A549 (cell line): ENCODE measurements around the gene FAM13A. TPM values are rescaled to one million over a fixed set of nuclear protein-coding genes. Genes with fewer than 3 reads are reported as not detected.

Source experiments
- ATAC-seq, 2 experiments: fragments of 200-7000 bp in 1 of 2; fragments of >200 bp in 1 of 2; cut with Nextera tagmentation in 1 of 2; cut with Tn5 transposase in 1 of 2; 3 replicates each; pipeline versions ENCODE4 v1.8.0 to v1.9.1; 2018 to 2020; ENCODE audit warnings: mild to moderate bottlenecking in 1 of 2, moderate library complexity in 1 of 2
- CTCF ChIA-PET: fragments of 300-600 bp; sonication (Branson Sonifier 250); formaldehyde crosslinking; extraction: SDS; loops from one replicate; lab custom pipeline; 2021; ENCODE audit warnings: antibody characterized with exemption, inconsistent platforms; lab: Yijun Ruan, JAX
- POLR2A ChIA-PET: fragments of 350-600 bp; formaldehyde crosslinking; extraction: SDS; loops from one replicate; lab custom pipeline; 2021; ENCODE audit warnings: antibody characterized with exemption, inconsistent platforms; lab: Yijun Ruan, JAX
- DNase-seq, 2 experiments: peaks; one replicate each; pipeline versions ENCODE4 v3.0.0 to v3.0.0-alpha.2; 2011 to 2016; ENCODE audit warnings: low read depth in 1 of 2, low spot score in 1 of 2
- FAIRE-seq: peaks from 2 replicates; lab custom pipeline; 2011; peaks lifted over from hg19 to GRCh38; lab: Jason Lieb, UNC
- H3K27ac ChIP-seq, 2 experiments: fragments of >200 bp; sonication (Bioruptor Twin); formaldehyde crosslinking; 3 replicates each; pipeline ENCODE4 v1.5.1; 2016 to 2017
- H3K4me1 ChIP-seq: fragments of >200 bp; sonication (Bioruptor Twin); formaldehyde crosslinking; 3 replicates; pipeline ENCODE4 v1.6.1; 2016
- H3K4me2 ChIP-seq: fragments of >200 bp; sonication (Bioruptor Twin); formaldehyde crosslinking; 3 replicates; pipeline ENCODE4 v1.6.1; 2016
- H3K4me3 ChIP-seq: fragments of >200 bp; sonication (Bioruptor Twin); formaldehyde crosslinking; 3 replicates; pipeline ENCODE4 v1.5.1; 2016
- H3K9me3 ChIP-seq: fragments of >200 bp; sonication (Bioruptor Twin); formaldehyde crosslinking; 3 replicates; pipeline ENCODE4 v1.6.1; 2016
- CBX2 ChIP-seq: fragments of 200-600 bp; sonication (generic); IDR thresholded peaks from 2 replicates; pipeline ENCODE4 v1.6.1; 2016; ENCODE audit warnings: low read depth, mild to moderate bottlenecking, borderline replicate concordance
- CEBPB ChIP-seq, 2 experiments: fragments of >200 bp in 1 of 2; sonication (Bioruptor Twin) in 1 of 2; formaldehyde crosslinking in 1 of 2; IDR thresholded peaks; 2 replicates each; pipeline ENCODE4 v1.6.1; 2012 to 2016
- CHD2 ChIP-seq: fragments of 150-350 bp; IDR thresholded peaks from 2 replicates; pipeline ENCODE4 v1.6.1; 2014; ENCODE audit warnings: low read length; ENCODE audit not compliant: partially characterized antibody
- CTCF ChIP-seq: fragments of >200 bp; sonication (Bioruptor Twin); formaldehyde crosslinking; IDR thresholded peaks from 3 replicates; pipeline ENCODE4 v1.5.1; 2016
- ELK1 ChIP-seq: fragments of 150-350 bp; IDR thresholded peaks from 2 replicates; pipeline ENCODE4 v1.6.1; 2014; ENCODE audit warnings: low read depth, mild to moderate bottlenecking, low read length
- ESRRA ChIP-seq: fragments of 150-350 bp; IDR thresholded peaks from 2 replicates; pipeline ENCODE4 v1.6.1; 2014; ENCODE audit warnings: mild to moderate bottlenecking, low read length, borderline replicate concordance
- FOSL2 ChIP-seq, 2 experiments: fragments of 450-650 bp in 1 of 2; fragments of >200 bp in 1 of 2; sonication (Bioruptor Twin) in 1 of 2; formaldehyde crosslinking; IDR thresholded peaks; 2 replicates each; pipeline versions ENCODE4 v1.5.0 to v1.6.1; 2016 to 2020; ENCODE audit warnings: mild to moderate bottlenecking in 1 of 2, moderate library complexity in 1 of 2
- HEYL ChIP-seq: fragments of 250-450 bp; sonication (Bioruptor Pico); IDR thresholded peaks from 2 replicates; pipeline ENCODE4 v1.8.0; 2021; ENCODE audit warnings: mild to moderate bottlenecking, moderate library complexity
- HOXB5 ChIP-seq: fragments of 250-450 bp; sonication (Bioruptor Pico); IDR thresholded peaks from 2 replicates; pipeline ENCODE4 v1.5.0; 2020; ENCODE audit warnings: mild to moderate bottlenecking, moderate library complexity
- MAFK ChIP-seq: fragments of 450-650 bp; IDR thresholded peaks from 2 replicates; pipeline ENCODE4 v1.6.1; 2014; ENCODE audit not compliant: partially characterized antibody
- MAX ChIP-seq: IDR thresholded peaks from 2 replicates; pipeline ENCODE4 v1.6.1; 2012
- PBX3 ChIP-seq: IDR thresholded peaks from 2 replicates; pipeline ENCODE4 v1.6.1; 2012
- PHF8 ChIP-seq: fragments of 200-600 bp; sonication (generic); IDR thresholded peaks from 2 replicates; pipeline ENCODE4 v1.6.1; 2016; ENCODE audit warnings: low read depth, mild to moderate bottlenecking, antibody characterized with exemption, moderate library complexity, borderline replicate concordance
- POLR2A ChIP-seq: IDR thresholded peaks from 2 replicates; pipeline ENCODE4 v1.6.1; 2012; ENCODE audit warnings: mild to moderate bottlenecking, low read length
- RARB ChIP-seq: fragments of 250-450 bp; sonication (Bioruptor Pico); IDR thresholded peaks from 2 replicates; pipeline ENCODE4 v1.8.0; 2021; ENCODE audit warnings: mild to moderate bottlenecking, moderate library complexity
- RCOR1 ChIP-seq: fragments of 150-350 bp; IDR thresholded peaks from 2 replicates; pipeline ENCODE4 v1.6.1; 2014; ENCODE audit warnings: antibody characterized with exemption, low read length, low read depth
- SMC3 ChIP-seq: fragments of >200 bp; sonication (Bioruptor Twin); formaldehyde crosslinking; IDR thresholded peaks from 3 replicates; pipeline ENCODE4 v1.6.1; 2018; ENCODE audit warnings: inconsistent platforms
- TP53 ChIP-seq: fragments of 250-450 bp; sonication (Bioruptor Pico); IDR thresholded peaks from 2 replicates; pipeline ENCODE4 v1.5.0; 2021; ENCODE audit warnings: mild to moderate bottlenecking, moderate library complexity
- ZC3H11A ChIP-seq: fragments of 450-650 bp; IDR thresholded peaks from 2 replicates; pipeline ENCODE4 v1.6.1; 2014; ENCODE audit warnings: antibody characterized with exemption, mild to moderate bottlenecking
- WGBS: methylation state at CpG from one replicate; pipeline ENCODE4 v1.1.6; 2017; ENCODE audit errors: missing lambda C conversion rate; 5-methylcytosine and 5-hydroxymethylcytosine counted together
- polyA plus RNA-seq, 4 experiments: library from polyadenylated mRNA; depleted of rRNA in 3 of 4; stranded (reverse); fragments of >200 nt; fragmentation: RNase III in 1 of 4; extraction: RNeasy Plus Mini Kit Qiagen cat#74134 plus additional on column Dnase treatment in 1 of 4; gene quantifications; 2 replicates in 3 of 4; 3 replicates in 1 of 4; pipeline ENCODE4 v1.2.3, GENCODE V29; 2011 to 2017
- TF ChIP-seq, protein P1 (sequence below): fragments of 200-600 bp; sonication (generic); IDR thresholded peaks from 2 replicates; pipeline ENCODE4 v1.6.1; 2016; ENCODE audit warnings: antibody characterized with exemption, mild to moderate bottlenecking, moderate library complexity
- TF ChIP-seq, protein P2 (sequence below): IDR thresholded peaks from 2 replicates; pipeline ENCODE4 v1.6.1; 2012; ENCODE audit warnings: low read depth, borderline replicate concordance

Gene FAM13A
- polyA plus RNA-seq, 2 of the 4 experiments (the other 2 are of a cell fraction), result 6.5 to 22.0 TPM

DNA sequence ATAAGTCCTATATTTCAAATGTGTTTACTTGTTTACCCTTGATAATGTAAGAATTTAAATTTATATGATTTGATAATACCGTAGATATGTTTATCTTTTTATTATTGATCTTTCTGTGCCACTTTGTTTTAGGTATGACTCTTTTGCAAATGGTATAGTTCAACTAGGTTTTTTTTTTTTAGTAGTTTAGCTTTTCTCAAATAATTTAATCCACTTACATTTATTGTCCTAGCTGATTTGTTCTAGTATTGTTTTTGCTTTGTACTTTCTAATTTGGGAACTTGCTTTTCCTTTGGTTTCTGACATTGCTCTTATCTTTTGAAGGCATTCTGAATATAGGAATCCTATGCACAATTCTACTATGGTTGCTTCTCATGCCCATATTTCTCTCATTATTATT lies 260.4 kb downstream of the FAM13A start (continued):
- TF ChIP-seq, protein P1, sequence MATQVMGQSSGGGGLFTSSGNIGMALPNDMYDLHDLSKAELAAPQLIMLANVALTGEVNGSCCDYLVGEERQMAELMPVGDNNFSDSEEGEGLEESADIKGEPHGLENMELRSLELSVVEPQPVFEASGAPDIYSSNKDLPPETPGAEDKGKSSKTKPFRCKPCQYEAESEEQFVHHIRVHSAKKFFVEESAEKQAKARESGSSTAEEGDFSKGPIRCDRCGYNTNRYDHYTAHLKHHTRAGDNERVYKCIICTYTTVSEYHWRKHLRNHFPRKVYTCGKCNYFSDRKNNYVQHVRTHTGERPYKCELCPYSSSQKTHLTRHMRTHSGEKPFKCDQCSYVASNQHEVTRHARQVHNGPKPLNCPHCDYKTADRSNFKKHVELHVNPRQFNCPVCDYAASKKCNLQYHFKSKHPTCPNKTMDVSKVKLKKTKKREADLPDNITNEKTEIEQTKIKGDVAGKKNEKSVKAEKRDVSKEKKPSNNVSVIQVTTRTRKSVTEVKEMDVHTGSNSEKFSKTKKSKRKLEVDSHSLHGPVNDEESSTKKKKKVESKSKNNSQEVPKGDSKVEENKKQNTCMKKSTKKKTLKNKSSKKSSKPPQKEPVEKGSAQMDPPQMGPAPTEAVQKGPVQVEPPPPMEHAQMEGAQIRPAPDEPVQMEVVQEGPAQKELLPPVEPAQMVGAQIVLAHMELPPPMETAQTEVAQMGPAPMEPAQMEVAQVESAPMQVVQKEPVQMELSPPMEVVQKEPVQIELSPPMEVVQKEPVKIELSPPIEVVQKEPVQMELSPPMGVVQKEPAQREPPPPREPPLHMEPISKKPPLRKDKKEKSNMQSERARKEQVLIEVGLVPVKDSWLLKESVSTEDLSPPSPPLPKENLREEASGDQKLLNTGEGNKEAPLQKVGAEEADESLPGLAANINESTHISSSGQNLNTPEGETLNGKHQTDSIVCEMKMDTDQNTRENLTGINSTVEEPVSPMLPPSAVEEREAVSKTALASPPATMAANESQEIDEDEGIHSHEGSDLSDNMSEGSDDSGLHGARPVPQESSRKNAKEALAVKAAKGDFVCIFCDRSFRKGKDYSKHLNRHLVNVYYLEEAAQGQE, result no peak
- TF ChIP-seq TP53 (CRISPR knock-in tag), result no peak

DNA sequence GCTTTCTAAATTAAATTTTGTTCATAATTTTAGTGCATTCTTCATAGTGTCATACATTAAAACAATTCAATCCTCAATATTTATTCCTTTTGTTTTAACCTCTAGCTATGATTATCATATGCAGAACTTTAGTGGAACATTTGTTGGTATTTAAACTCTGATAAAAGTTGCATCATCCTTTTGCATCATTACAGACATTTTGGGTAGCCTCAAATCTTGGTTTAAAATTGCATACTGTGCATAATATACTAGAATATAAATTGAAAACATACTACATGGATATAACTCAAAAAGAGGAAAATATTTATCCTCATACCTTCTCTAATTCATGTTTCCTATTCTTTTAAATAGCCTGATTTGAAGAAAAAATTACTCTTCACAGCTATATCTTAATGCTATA lies 262.0 kb downstream of the FAM13A start:
- Histone ChIP-seq H3K4me2 (no peak overlapping the region), H3K4me3 (no peak overlapping the region), H3K9me3 (no peaks in the 10 kb centered on the region; the same call in 2 of the 3 replicates), H3K4me1 (peaks cover 14% of the 10 kb centered on the region), H3K27ac (no peak overlapping the region)
- CTCF ChIA-PET, result interaction anchor here (0.9 to 2.3 kb wide), 2 partner anchors 24 to 265 kb away, joined by 3 to 5 read pairs; no protein-coding TSS in a partner anchor
- FAIRE-seq (no peak), ATAC-seq (no peak), DNase-seq (no peak)
- TF ChIP-seq PBX3 (no peak), MAFK (peak; percentile 47)
- POLR2A ChIA-PET, result no interaction called here

DNA sequence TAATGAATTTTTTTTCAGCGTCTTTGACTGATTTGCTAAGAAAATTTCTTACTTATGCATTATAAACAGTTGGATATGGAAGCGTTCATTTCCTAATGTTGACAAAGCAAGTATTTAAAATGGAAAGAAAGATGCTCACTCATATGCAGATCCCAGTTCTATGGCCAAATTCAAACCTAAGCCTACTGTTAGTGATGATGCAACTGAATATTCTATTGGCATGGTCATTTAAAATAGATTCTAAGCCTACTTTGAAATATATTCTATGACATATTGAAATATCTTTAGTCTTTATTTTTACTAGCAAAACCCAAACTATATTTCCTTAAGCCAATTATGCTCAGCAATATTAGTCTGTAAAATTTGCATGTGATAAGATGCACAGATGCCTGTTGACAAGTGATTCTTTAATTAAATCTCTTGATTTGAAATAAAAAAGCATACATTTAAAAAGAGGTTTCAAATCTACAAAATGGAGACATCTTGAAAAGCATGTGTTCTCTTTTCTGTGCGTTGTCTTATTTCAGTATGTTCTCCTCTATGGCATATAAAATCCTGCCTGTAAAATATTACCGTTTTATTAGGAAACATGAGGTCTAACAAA lies 262.8 kb downstream of the FAM13A start:
- no peak for ATAC-seq
- WGBS, result 94% methylated on average over 4 of the region's 4 CpGs
- no peak for FAIRE-seq
- no peak for DNase-seq
- peaks cover 14% of the 10 kb centered on the region for H3K4me1 ChIP-seq
- no peak overlapping the region for H3K27ac ChIP-seq
- H3K9me3 ChIP-seq, result no peaks in the 10 kb centered on the region; the same call in 2 of the 3 replicates
- TF ChIP-seq TP53 (CRISPR knock-in tag) (no peak), CBX2 (no peak), FOSL2 (IDR thresholded peaks at IDR 0.05) (no peak), FOSL2 (CRISPR knock-in tag; IDR thresholded peaks at IDR 0.05) (no peak), CEBPB (IDR thresholded peaks at IDR 0.05) (no peak), ELK1 (no peak), PHF8 (no peak), RARB (CRISPR knock-in tag) (no peak), MAFK (no peak), POLR2A (no peak), SMC3 (no peak), CHD2 (no peak), ZC3H11A (no peak), CTCF (no peak), ESRRA (no peak), HOXB5 (CRISPR knock-in tag) (no peak), RCOR1 (no peak), HEYL (no peak), MAX (no peak)
- TF ChIP-seq, protein P2, sequence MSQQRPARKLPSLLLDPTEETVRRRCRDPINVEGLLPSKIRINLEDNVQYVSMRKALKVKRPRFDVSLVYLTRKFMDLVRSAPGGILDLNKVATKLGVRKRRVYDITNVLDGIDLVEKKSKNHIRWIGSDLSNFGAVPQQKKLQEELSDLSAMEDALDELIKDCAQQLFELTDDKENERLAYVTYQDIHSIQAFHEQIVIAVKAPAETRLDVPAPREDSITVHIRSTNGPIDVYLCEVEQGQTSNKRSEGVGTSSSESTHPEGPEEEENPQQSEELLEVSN, result no peak
- TF ChIP-seq, all 56 proteins: peak for 0
- ChIA-PET POLR2A (no interaction called here), CTCF (no interaction called here)
- Histone ChIP-seq H3K4me3 (no peak overlapping the region), H3K4me2 (no peak overlapping the region)
